ENCODE data around the gene CD300A. TPM values are rescaled to one million over a fixed set of nuclear protein-coding genes. Genes with fewer than 3 reads are reported as not detected.

CD300A gene
- total and polyA plus RNA-seq, 2 donors (not counting 3 experiments of a cell fraction or from before 2014, with no cell fraction given): not detected

DNA sequence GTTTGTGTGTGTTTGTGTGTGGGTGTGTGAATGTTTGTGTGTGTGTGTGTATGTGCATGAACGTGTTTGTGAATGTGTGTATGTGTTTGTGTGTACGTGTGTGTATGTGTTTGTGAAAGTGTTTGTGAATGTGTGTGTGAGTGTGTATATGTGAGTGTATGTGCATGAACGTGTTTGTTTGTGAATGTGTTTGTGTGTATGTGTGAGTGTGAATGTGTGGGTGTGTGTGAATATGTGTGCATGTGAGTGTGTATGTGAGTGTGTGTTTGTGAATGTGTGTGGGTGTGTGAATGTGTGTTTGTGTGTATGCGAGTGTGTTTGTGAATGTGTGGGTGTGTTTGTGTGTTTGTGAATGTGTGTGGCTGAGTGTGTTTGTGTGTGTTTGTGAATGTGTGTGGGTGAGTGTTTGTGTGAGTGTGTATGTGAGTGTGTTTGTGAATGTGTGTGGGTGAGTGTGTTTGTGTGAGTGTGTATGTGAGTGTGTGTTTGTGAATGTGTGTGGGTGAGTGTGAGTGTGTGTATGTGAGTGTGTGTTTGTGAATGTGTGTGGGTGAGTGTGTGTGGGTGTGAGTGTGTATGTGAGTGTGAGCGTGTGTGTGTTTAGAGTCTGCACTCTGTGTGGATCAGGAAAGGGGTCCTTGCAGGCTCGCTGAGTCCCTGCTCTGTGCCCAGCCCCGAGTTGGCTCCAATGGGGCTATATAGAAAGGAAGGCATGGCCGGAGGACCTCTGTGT, 890 bp upstream of the CD300A start:
- BruUV-seq (replicated peaks): no TSS peak
- Histone ChIP-seq H3K9me1 (replicated peaks; ENCODE audit: control insufficient read depth, extremely low read depth, insufficient read depth, low read length) (no peaks in the 10 kb centered on the region), H3K4me1 (ENCODE audit: control insufficient read depth, extremely low read depth, insufficient read depth, low read length) (no peaks in the 10 kb centered on the region), H3K27me3 (ENCODE audit: control insufficient read depth in 2 of 2, insufficient read depth in 2 of 2, low read length in 2 of 2) (peaks cover 1 to 11% of the 10 kb centered on the region in 2 experiments), H2AFZ (ENCODE audit: low read depth, low read length) (no peak overlapping the region), H3K27ac (ENCODE audit: insufficient read depth, low read depth, low read length) (no peak overlapping the region), H4K20me1 (replicated peaks; ENCODE audit: control insufficient read depth, extremely low read depth, insufficient read depth, low read length) (no peaks in the 10 kb centered on the region), H3K9ac (replicated peaks; ENCODE audit: extremely low read depth, insufficient read depth, low read length) (no peak overlapping the region), H3K36me3 (ENCODE audit: control insufficient read depth in 2 of 2, extremely low read depth in 1 of 2, insufficient read depth in 2 of 2, low read length in 2 of 2) (no peaks in the 10 kb centered on the region), H3K4me3 (replicated peaks in 1 of 3; ENCODE audit: insufficient read depth in 1 of 3, low read depth in 1 of 3, low read length in 3 of 3) (no peak overlapping the region), H3K79me2 (ENCODE audit: control insufficient read depth, insufficient read depth, low read length) (no peaks in the 10 kb centered on the region), H3K4me2 (ENCODE audit: insufficient read depth, low read length) (no peak overlapping the region), H3K9me3 (replicated peaks; ENCODE audit: control insufficient read depth, insufficient read depth, low read length) (no peaks in the 10 kb centered on the region)
- POLR2A ChIA-PET: no interaction called here
- dilution Hi-C loops (cut with MboI; ENCODE audit: extremely low pct_ligation_motif_present, low sequenced_read_pairs): no loop called here
- intact Hi-C loops (cut with micrococcal nuclease): no loop called here
- DNase-seq (ENCODE audit: low read depth, low spot score) (no peak), FAIRE-seq (no peak)
- CTCF ChIA-PET: no interaction called here
- TF ChIP-seq EZH2 (IDR thresholded peaks at IDR 0.05; ENCODE audit: borderline replicate concordance, low read depth, low read length, severe bottlenecking) (no peak), MYC (IDR thresholded peaks at IDR 0.05; ENCODE audit: low read depth, low read length) (no peak), JUN (IDR thresholded peaks at IDR 0.05; ENCODE audit: borderline replicate concordance, insufficient read depth, insufficient read length, low read depth) (no peak), GATA2 (IDR thresholded peaks at IDR 0.05; ENCODE audit: insufficient read depth, insufficient read length, low read depth, low read length) (no peak), FOS (IDR thresholded peaks at IDR 0.05; ENCODE audit: borderline replicate concordance, insufficient read depth, low read length) (no peak), POLR2AphosphoS5 (IDR thresholded peaks at IDR 0.05; ENCODE audit: insufficient read depth, low read depth, low read length) (no peak)

DNA sequence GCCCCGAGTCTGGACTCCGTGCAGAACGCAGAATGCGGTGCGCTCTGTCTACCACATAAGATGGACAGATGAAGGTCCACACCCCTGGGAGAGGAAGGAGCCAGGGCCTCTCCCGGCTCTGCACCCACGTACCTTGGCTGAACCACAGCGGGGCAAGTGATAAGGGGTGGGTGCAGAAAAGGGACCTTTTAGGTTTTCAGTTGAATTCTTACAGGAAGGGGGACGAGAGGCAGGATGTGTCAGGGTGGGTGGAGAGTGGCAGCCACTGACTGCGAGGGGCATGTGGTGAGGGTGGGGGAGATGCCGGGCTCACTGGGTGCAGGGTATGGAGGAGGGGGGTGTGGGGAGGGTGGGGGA, 372 bp downstream of the CD300A start:
- Histone ChIP-seq H3K36me3 (ENCODE audit: control insufficient read depth in 2 of 2, extremely low read depth in 1 of 2, insufficient read depth in 2 of 2, low read length in 2 of 2) (no peaks in the 10 kb centered on the region), H3K9me1 (replicated peaks; ENCODE audit: control insufficient read depth, extremely low read depth, insufficient read depth, low read length) (no peaks in the 10 kb centered on the region), H3K27ac (ENCODE audit: insufficient read depth, low read depth, low read length) (no peak overlapping the region), H4K20me1 (replicated peaks; ENCODE audit: control insufficient read depth, extremely low read depth, insufficient read depth, low read length) (no peaks in the 10 kb centered on the region), H3K9ac (replicated peaks; ENCODE audit: extremely low read depth, insufficient read depth, low read length) (no peak overlapping the region), H3K9me3 (replicated peaks; ENCODE audit: control insufficient read depth, insufficient read depth, low read length) (no peaks in the 10 kb centered on the region), H3K27me3 (ENCODE audit: control insufficient read depth in 2 of 2, insufficient read depth in 2 of 2, low read length in 2 of 2) (peaks cover 1 to 11% of the 10 kb centered on the region in 2 experiments), H3K4me3 (replicated peaks in 1 of 3; ENCODE audit: insufficient read depth in 1 of 3, low read depth in 1 of 3, low read length in 3 of 3) (no peak overlapping the region), H2AFZ (ENCODE audit: low read depth, low read length) (no peak overlapping the region), H3K4me2 (ENCODE audit: insufficient read depth, low read length) (no peak overlapping the region), H3K79me2 (ENCODE audit: control insufficient read depth, insufficient read depth, low read length) (no peaks in the 10 kb centered on the region), H3K4me1 (ENCODE audit: control insufficient read depth, extremely low read depth, insufficient read depth, low read length) (no peaks in the 10 kb centered on the region)
- TF ChIP-seq JUN (IDR thresholded peaks at IDR 0.05; ENCODE audit: borderline replicate concordance, insufficient read depth, insufficient read length, low read depth): no peak
- TF ChIP-seq, protein P1, sequence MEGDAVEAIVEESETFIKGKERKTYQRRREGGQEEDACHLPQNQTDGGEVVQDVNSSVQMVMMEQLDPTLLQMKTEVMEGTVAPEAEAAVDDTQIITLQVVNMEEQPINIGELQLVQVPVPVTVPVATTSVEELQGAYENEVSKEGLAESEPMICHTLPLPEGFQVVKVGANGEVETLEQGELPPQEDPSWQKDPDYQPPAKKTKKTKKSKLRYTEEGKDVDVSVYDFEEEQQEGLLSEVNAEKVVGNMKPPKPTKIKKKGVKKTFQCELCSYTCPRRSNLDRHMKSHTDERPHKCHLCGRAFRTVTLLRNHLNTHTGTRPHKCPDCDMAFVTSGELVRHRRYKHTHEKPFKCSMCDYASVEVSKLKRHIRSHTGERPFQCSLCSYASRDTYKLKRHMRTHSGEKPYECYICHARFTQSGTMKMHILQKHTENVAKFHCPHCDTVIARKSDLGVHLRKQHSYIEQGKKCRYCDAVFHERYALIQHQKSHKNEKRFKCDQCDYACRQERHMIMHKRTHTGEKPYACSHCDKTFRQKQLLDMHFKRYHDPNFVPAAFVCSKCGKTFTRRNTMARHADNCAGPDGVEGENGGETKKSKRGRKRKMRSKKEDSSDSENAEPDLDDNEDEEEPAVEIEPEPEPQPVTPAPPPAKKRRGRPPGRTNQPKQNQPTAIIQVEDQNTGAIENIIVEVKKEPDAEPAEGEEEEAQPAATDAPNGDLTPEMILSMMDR (IDR thresholded peaks at IDR 0.05; ENCODE audit: extremely low read depth in 1 of 2, insufficient read depth in 1 of 2, low read depth in 1 of 2, low read length in 2 of 2): no peak
- TF ChIP-seq POLR2AphosphoS5 (IDR thresholded peaks at IDR 0.05; ENCODE audit: insufficient read depth, low read depth, low read length): no peak
- TF ChIP-seq MAX (IDR thresholded peaks at IDR 0.05; ENCODE audit: insufficient read depth, insufficient read length): no peak
- TF ChIP-seq EZH2 (IDR thresholded peaks at IDR 0.05; ENCODE audit: borderline replicate concordance, low read depth, low read length, severe bottlenecking): no peak
- no peak for TF ChIP-seq MYC (IDR thresholded peaks at IDR 0.05; ENCODE audit: low read depth, low read length)
- TF ChIP-seq FOS (IDR thresholded peaks at IDR 0.05; ENCODE audit: borderline replicate concordance, insufficient read depth, low read length): no peak
- no peak for TF ChIP-seq GATA2 (IDR thresholded peaks at IDR 0.05; ENCODE audit: insufficient read depth, insufficient read length, low read depth, low read length)
- CTCF ChIA-PET: interaction anchor here (1.5 kb wide), 1 partner anchor 88 kb away, joined by 3 read pairs; no protein-coding TSS in a partner anchor
- DNase-seq (ENCODE audit: low read depth, low spot score) (no peak), FAIRE-seq (no peak)
- no TSS peak for BruUV-seq (replicated peaks)
- intact Hi-C loops (cut with micrococcal nuclease) (no loop called here), dilution Hi-C loops (cut with MboI; ENCODE audit: extremely low pct_ligation_motif_present, low sequenced_read_pairs) (no loop called here)
- POLR2A ChIA-PET: no interaction called here

Data from endothelial cell of umbilical vein (primary cell).